Epithelial cell of prostate (primary cell): ENCODE data around the gene AFF3.

ENCODE experiments used
- DNase-seq: peaks from one replicate; pipeline ENCODE4 v3.0.0-alpha.2; 2011; ENCODE audit warnings: low read depth, low spot score
- H3K27ac ChIP-seq: fragments of 450-650 bp; 2 replicates; pipeline ENCODE4 v1.5.1; 2017; ENCODE audit warnings: mild to moderate bottlenecking

Gene AFF3

DNA sequence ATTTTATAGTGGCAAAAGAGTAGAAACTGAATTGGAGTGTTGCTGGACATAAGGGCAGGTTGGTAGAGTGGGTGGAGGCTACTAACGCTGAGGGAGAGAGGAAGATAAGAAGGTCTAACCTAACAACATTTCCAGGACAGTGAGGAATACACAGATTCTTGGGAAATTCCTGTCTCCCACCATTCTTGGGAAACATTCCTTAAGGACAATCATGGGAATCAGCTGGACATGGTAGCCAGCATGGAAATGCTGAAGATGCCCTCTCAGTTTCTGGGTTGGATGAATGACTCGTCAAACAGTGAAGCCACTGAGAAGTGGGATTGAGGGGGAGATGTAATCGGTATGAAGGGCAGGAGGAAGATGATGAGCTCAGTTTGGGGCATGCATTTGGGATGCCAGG, 265.4 kb downstream of the AFF3 start:
- no peak overlapping the region for H3K27ac ChIP-seq
- DNase-seq = no peak

DNA sequence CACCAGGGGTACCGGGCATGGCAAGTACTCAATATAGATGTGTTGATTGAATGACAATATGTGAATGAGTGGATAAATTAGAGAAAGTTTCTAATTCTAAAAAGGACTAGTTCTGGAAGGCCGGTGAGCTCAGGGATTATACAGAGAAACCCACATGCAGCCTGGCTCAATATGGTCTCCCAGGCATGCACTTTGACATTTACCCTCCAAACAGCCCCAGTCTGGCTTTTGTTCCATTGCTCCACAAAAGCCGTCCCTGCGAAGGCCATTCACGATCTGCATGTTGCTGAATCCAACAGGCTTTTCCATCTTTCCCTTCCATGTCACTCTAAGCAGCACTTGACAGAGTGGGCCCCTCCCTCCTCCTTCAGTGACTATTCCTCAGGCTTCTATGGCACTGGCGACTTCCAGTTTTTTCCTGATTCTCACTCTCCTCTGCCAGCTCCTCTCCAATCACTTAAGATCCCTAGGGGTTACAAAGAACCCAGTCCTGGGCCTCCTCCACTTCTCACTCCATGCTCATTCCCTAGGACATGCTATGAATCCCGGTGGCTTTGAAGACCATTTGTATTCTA, 266.7 kb downstream of the AFF3 start:
- DNase-seq = no peak
- no peak overlapping the region for H3K27ac ChIP-seq

DNA sequence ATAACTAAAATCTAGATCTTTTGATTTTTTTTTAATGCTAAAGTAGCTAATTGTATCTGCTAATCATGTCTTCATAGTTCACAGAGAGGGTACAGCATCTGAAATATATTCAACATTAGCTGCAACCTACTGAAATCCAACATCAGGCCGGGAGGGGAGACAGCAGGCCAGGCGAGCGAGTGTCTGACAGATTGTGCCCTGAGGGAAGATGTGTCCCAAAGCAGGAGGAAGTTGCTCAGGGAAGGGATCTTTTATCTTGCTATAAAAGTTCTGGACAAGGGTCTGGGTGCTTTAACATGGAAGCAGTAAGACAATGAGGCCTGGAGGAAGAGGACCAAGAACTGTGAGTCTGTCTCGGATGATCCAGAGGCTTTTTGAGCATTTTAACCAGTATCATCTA, 274.1 kb downstream of the AFF3 start:
- no peak overlapping the region for H3K27ac ChIP-seq

DNA sequence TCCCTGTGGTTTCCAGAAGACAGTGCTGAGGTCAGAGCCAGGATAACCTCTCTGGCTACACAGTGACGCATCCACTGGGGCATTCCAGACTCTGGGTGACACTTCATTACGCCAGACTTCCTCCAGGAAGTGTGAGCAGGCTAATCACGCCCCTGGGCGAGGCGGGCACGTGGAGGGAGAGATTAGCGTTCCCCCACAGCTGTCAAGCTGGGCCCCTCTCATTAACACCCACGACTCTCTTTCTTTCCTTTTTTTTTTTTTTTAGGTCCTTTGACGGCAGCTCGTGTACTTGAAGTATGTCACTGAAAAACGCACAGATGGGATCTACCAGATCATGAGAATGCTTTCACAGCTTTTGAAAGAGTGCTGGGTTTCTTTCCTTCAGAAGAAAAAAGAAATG, 274.6 kb downstream of the AFF3 start:
- no peak for DNase-seq
- H3K27ac ChIP-seq = no peak overlapping the region

More for the DNA sequence above, 274.1 kb downstream of the AFF3 start:
- DNase-seq = no peak

DNA sequence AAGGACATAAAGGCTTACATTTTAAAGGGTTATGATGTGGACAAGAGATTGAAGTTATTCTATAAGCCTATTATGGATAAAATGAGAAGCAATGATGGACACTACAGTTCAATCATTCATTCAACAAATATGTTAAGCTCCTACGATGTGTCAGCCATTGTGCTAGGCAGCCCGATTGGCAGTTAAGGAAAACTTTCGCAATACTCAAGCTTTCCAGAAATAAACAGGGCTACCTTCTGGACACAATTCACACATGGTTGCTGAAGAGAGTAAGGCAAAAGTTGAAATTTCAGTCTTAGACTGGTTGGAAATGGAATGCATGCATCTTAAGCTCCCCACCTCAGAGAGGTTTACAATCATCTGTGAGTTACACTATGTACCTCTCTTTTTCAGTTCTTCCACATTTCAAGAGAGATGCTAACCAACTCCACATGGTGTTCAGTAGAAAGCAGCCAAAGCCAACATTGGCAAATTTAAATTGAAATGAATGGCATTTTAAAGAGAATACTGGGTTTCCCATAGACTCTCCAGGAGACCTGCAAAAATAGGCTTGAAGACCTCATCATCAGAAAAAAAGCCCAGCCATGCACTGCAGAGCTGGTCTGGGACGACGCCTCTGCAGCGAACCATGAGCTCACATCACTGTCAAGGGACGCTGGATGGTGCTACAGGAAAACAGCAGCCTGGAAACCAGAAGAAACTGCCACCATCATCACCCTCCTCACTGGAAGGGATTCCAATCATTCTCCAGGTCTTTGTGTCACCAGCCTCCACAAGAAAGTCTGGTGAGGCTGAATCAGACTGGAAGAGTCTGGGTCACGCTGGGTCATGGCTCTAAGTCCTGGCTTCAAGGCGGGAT, 276.3 kb downstream of the AFF3 start:
- no peak overlapping the region for H3K27ac ChIP-seq
- DNase-seq = no peak

GRCh38 chr2:99864561-99865553, 277.5 kb downstream of the AFF3 start:
- DNase-seq = no peak
- H3K27ac ChIP-seq = no peak overlapping the region

GRCh38 chr2:99863903-99864270, 278.5 kb downstream of the AFF3 start:
- DNase-seq = no peak
- no peak overlapping the region for H3K27ac ChIP-seq

GRCh38 chr2:99863236-99863902, 279.0 kb downstream of the AFF3 start:
- DNase-seq = no peak
- H3K27ac ChIP-seq = no peak overlapping the region

DNA sequence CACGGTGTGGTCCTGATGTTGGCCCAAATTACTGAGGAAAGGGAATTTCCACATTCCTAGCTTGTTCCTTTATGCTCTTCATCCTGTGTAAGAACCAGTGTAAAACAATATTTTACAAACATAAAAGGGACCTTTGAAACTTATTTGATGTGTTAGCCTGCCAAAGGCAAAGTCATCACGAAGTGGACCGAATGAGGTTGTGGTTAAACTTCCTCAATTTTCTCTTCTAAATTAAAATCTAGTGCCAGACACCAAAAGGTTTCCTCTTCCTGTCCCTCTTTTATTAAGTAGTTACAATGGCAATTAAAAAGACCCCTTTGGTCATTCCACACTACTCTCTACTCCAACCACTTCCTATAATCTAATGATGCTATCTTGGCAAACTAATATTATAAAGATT, 279.8 kb downstream of the AFF3 start:
- no peak overlapping the region for H3K27ac ChIP-seq
- no peak for DNase-seq

DNA sequence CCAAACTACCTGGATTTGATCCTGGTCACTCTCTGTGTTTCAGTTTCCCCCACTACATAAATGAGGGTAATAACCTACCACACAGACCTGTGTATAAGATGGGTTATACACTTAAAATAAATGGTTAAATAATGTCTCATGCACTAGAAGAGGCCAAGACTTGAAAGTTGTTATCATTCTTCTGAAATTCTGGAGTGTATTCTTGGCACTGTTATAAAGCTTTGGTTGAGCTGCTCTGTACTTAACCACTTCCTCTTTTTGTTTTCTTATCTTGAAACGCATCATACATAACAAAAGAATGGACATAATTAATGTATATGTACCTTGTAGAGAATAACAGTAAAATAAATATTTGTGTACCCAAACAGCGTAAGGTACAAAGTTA, 281.0 kb downstream of the AFF3 start:
- DNase-seq = no peak
- H3K27ac ChIP-seq = no peak overlapping the region

DNA sequence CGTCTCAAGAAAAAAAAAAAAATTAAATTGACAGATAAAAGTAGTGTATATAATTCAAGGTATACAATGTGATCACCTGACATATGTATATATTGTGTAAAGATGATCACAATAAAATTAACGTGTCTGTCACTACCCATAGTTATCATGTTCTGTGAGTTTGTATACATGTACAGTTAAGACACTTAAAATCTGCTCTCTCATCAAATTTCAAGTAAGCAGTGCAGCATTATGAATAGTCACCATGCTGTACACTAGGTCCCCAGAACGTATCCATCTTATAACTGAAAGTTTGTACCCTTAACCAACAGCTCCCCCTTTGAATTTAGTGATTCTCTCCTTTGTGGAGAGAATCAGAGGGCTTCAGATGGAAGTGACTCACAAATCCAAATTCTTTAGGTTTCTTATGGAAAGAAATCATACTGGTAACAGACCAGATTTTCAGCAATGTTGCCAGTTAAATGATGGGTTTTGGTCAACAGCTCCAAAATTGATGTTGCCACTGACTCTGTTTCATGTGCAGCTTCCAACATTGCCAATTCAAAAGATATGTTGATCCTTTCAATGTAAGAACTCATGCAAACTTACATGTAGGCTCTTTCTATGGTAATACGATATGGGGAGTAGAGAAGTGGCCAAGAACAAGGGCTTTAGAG, 281.5 kb downstream of the AFF3 start:
- H3K27ac ChIP-seq = no peak overlapping the region
- no peak for DNase-seq

GRCh38 chr2:99858951-99859596, 283.3 kb downstream of the AFF3 start:
- DNase-seq = no peak
- H3K27ac ChIP-seq = no peak overlapping the region

- DNase-seq = no peak
- H3K27ac ChIP-seq = no peak overlapping the region
These were observed 284.4 kb downstream of the AFF3 start for GRCh38 chr2:99857867-99858444.

DNA sequence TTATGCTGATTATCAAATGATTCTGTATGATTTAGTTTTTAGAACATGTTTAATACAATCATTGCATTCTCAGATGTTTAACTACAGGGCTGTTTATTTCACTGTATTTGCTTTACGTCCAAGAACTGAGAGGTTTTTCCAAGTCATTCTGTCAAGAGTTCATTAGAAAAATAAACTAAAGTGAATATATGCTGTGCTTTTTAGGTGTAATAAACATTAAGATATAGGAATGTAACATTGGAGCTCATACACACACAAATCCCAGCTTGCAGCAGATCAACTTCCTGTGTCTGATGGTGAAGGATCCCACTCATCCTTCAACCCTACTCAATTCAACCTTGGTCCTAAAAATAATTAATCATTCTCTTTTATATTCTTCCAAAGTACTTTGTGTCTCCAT, 285.0 kb downstream of the AFF3 start:
- no peak overlapping the region for H3K27ac ChIP-seq
- DNase-seq = no peak

GRCh38 chr2:99856119-99856518, 286.3 kb downstream of the AFF3 start:
- no peak for DNase-seq
- H3K27ac ChIP-seq = no peak overlapping the region

- no peak overlapping the region for H3K27ac ChIP-seq
- no peak for DNase-seq
These were observed 288.0 kb downstream of the AFF3 start for GRCh38 chr2:99854236-99854852.

- DNase-seq = no peak
- H3K27ac ChIP-seq = no peak overlapping the region
These were observed 289.4 kb downstream of the AFF3 start for GRCh38 chr2:99852956-99853355.

DNA sequence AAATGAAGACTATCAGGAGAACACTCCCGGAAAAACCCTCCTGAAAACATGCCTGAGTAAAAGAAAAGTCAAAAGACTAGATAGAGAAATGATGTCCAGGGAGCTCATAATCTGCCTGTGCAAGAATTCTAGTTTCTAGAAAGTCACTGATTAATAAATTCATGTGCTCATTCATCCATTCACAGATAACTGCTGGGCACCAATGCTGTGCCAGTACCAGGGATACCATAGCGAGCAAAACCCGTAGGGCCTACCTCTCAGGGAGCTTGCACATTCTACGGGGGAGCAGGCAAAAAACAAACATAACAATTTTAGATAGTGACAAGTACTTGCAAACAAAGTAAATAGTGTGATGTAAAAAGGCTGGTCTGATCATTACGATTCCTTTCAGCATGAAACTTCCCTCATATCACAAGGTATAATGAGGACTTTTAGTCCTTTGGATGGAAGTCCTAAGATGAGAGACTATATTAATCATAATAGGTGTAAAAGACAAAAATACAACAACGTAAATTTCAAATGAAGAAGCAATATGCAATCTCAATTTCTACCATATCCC, 289.9 kb downstream of the AFF3 start:
- H3K27ac ChIP-seq = no peak overlapping the region
- DNase-seq = no peak
